A673 (cell line): ENCODE data around the gene EEF1A2.

ENCODE experiments used
- CTCF ChIP-seq: fragments of 300-800, 200-600 bp; sonication (generic); conservative IDR thresholded peaks from 2 replicates; pipeline ENCODE4 v1.5.1; 2017; ENCODE audit warnings: low read depth, mild to moderate bottlenecking, antibody characterized with exemption, low read length, moderate library complexity, mixed read lengths
- EZH2 ChIP-seq: fragments of 200-600 bp; sonication (generic); IDR thresholded peaks from 2 replicates; pipeline ENCODE4 v1.6.1; 2017; ENCODE audit warnings: borderline replicate concordance, low read depth, mild to moderate bottlenecking, mixed read lengths, antibody characterized with exemption, low read length; ENCODE audit not compliant: poor library complexity, severe bottlenecking

- TF ChIP-seq CTCF (no peak), EZH2 (no peak)
These were observed 41.7 kb upstream of the EEF1A2 start for GRCh38 chr20:63540417-63541186.
